HCT116 (cell line): ENCODE data around the gene CUX1. TPM values are rescaled to one million over a fixed set of nuclear protein-coding genes. Genes with fewer than 3 reads are reported as not detected.
"Not testable (repeated sequence)": the region's sequence is repeated elsewhere in the genome, so short reads cannot be mapped to it uniquely, and the experiment has no call there.

ENCODE experiments used
- ATAC-seq: fragments of 200-7000 bp; cut with Tn5 transposase; 2 replicates; pipeline ENCODE4 v1.9.1; 2020; ENCODE audit warnings: mild to moderate bottlenecking, moderate library complexity
- BruUV-seq: library from RNA; stranded (reverse); fragments of 400-500 nt; replicated peaks from 2 replicates; lab custom pipeline; 2021; lab: Mats Ljungman, UMichigan
- CTCF ChIA-PET: fragments of 300-600 bp; sonication (Branson Sonifier 250); formaldehyde crosslinking; loops from one replicate; lab custom pipeline; 2021; ENCODE audit warnings: antibody characterized with exemption; lab: Charles Lee
- POLR2A ChIA-PET: fragments of 300-600, 350-600 bp; sonication (Branson Sonifier 250); formaldehyde crosslinking; loops from one replicate; lab custom pipeline; 2021; ENCODE audit warnings: antibody characterized with exemption; lab: Charles Lee
- RAD21 ChIA-PET, 2 experiments: fragments of 300-600 bp; sonication (Branson Sonifier 250); formaldehyde crosslinking; loops; one replicate each; lab custom pipeline; 2023; ENCODE audit warnings: low total read pairs in 2 of 2; ENCODE audit not compliant: uncharacterized antibody in 2 of 2, unreplicated experiment in 2 of 2, low non-redundant PET in 1 of 2; lab: Charles Lee
- DNase-seq: peaks from one replicate; pipeline ENCODE4 v3.0.0-alpha.2; 2010; ENCODE audit warnings: low read depth, low spot score
- H2AFZ ChIP-seq: fragments of 200-600 bp; shearing (Covaris generic), sonication (generic); 2 replicates; pipeline ENCODE4 v1.6.1; 2017; ENCODE audit warnings: low read depth, mixed run types, mixed read lengths, antibody characterized with exemption, low read length; ENCODE audit not compliant: poor library complexity, severe bottlenecking
- H3K27ac ChIP-seq: 2 replicates; pipeline ENCODE4 v1.5.1; 2012; ENCODE audit warnings: low read depth, low read length
- H3K27me3 ChIP-seq: fragments of 200-600 bp; sonication (generic); 2 replicates; pipeline ENCODE4 v1.6.1; 2016; ENCODE audit warnings: mixed run types, low read length, mixed read lengths; ENCODE audit not compliant: insufficient read depth
- H3K36me3 ChIP-seq, 2 experiments: fragments of 200-500 bp in 1 of 2; fragments of 200-600 bp in 1 of 2; sonication (Bioruptor generic) in 1 of 2; sonication (generic) in 1 of 2; 2 replicates each; pipeline versions ENCODE4 v1.5.1 to v1.6.1; 2014 to 2016; ENCODE audit warnings: low read length in 2 of 2, inconsistent platforms in 1 of 2, mixed read lengths in 1 of 2, mixed run types in 1 of 2; ENCODE audit not compliant: insufficient read depth in 2 of 2, control insufficient read depth in 1 of 2
- H3K4me1 ChIP-seq, 2 experiments: fragments of 200-600 bp in 1 of 2; sonication (generic) in 1 of 2; 2 replicates each; pipeline versions ENCODE4 v1.5.1 to v1.6.1; 2012 to 2017; ENCODE audit warnings: low read length in 2 of 2, inconsistent platforms in 1 of 2, mild to moderate bottlenecking in 1 of 2, mixed read lengths in 1 of 2, mixed run types in 1 of 2, moderate library complexity in 1 of 2; ENCODE audit not compliant: insufficient read depth in 2 of 2, control insufficient read depth in 1 of 2
- H3K4me2 ChIP-seq: fragments of 200-600 bp; sonication (generic); 2 replicates; pipeline ENCODE4 v1.6.1; 2017; ENCODE audit warnings: mixed run types, low read length, mixed read lengths
- H3K4me3 ChIP-seq, 2 experiments: fragments of 200-600 bp in 1 of 2; sonication (generic) in 1 of 2; replicated peaks in 1 of 2; 2 replicates each; pipeline ENCODE4 v1.5.1; 2011 to 2016; ENCODE audit warnings: low read length in 2 of 2, control low read depth in 1 of 2, low read depth in 1 of 2, mild to moderate bottlenecking in 1 of 2, mixed read lengths in 1 of 2, mixed run types in 1 of 2
- H3K79me2 ChIP-seq: fragments of 200-600 bp; sonication (generic); 2 replicates; pipeline ENCODE4 v1.6.1; 2017; ENCODE audit warnings: mild to moderate bottlenecking, mixed run types, low read length, moderate library complexity, mixed read lengths; ENCODE audit not compliant: insufficient read depth
- H3K9ac ChIP-seq: fragments of 200-600 bp; sonication (generic); 2 replicates; pipeline ENCODE4 v1.6.1; 2016; ENCODE audit warnings: low read length, mixed read lengths
- H3K9me2 ChIP-seq: fragments of 200-600 bp; sonication (generic), shearing (Covaris generic); 2 replicates; pipeline ENCODE4 v1.6.1; 2017; ENCODE audit warnings: mixed run types, mild to moderate bottlenecking, moderate library complexity; ENCODE audit not compliant: insufficient read depth
- H3K9me3 ChIP-seq, 2 experiments: fragments of 200-500 bp in 1 of 2; fragments of 200-600 bp in 1 of 2; sonication (Bioruptor generic) in 1 of 2; sonication (generic) in 1 of 2; 2 replicates each; pipeline ENCODE4 v1.6.1; 2014 to 2017; ENCODE audit warnings: low read length in 2 of 2, mixed read lengths in 2 of 2, inconsistent platforms in 1 of 2, low read depth in 1 of 2, mild to moderate bottlenecking in 1 of 2, mixed run types in 1 of 2, moderate library complexity in 1 of 2; ENCODE audit not compliant: control insufficient read depth in 1 of 2, insufficient read depth in 1 of 2
- H4K20me1 ChIP-seq: fragments of 200-600 bp; sonication (generic), shearing (Covaris generic); 2 replicates; pipeline ENCODE4 v1.6.1; 2017; ENCODE audit warnings: mixed run types, mild to moderate bottlenecking, moderate library complexity; ENCODE audit not compliant: insufficient read depth
- CBX3 ChIP-seq: IDR thresholded peaks from 2 replicates; pipeline ENCODE4 v1.6.1; 2012; ENCODE audit warnings: low read depth
- CEBPB ChIP-seq: IDR thresholded peaks from 2 replicates; pipeline ENCODE4 v1.6.1; 2012; ENCODE audit warnings: low read depth
- ELF1 ChIP-seq: IDR thresholded peaks from 2 replicates; pipeline ENCODE4 v1.6.1; 2012; ENCODE audit warnings: low read depth, borderline replicate concordance
- EZH2 ChIP-seq: fragments of 200-600 bp; sonication (generic); IDR thresholded peaks from 2 replicates; pipeline ENCODE4 v1.6.1; 2017; ENCODE audit warnings: antibody characterized with exemption, mixed run types
- FOSL1 ChIP-seq: IDR thresholded peaks from 2 replicates; pipeline ENCODE4 v1.6.1; 2012; ENCODE audit warnings: low read depth
- JUND ChIP-seq: IDR thresholded peaks from 2 replicates; pipeline ENCODE4 v1.6.1; 2012
- POLR2AphosphoS5 ChIP-seq: IDR thresholded peaks from 2 replicates; pipeline ENCODE4 v1.6.1; 2011; ENCODE audit warnings: mild to moderate bottlenecking, low read depth, low read length, moderate library complexity
- RAD21 ChIP-seq: IDR thresholded peaks from 2 replicates; pipeline ENCODE4 v1.6.1; 2012; ENCODE audit warnings: low read depth, mild to moderate bottlenecking
- SIN3A ChIP-seq: IDR thresholded peaks from 2 replicates; pipeline ENCODE4 v1.6.1; 2012; ENCODE audit warnings: low read depth
- SP1 ChIP-seq: IDR thresholded peaks from 2 replicates; pipeline ENCODE4 v1.6.1; 2012; ENCODE audit warnings: low read depth
- TCF7L2 ChIP-seq: IDR thresholded peaks from 2 replicates; pipeline ENCODE4 v1.7.0; 2011; ENCODE audit warnings: borderline replicate concordance, inconsistent platforms; ENCODE audit not compliant: insufficient read depth, insufficient read length; ENCODE audit errors: extremely low read depth
- YY1 ChIP-seq: IDR thresholded peaks from 2 replicates; pipeline ENCODE4 v1.6.1; 2011; ENCODE audit warnings: low read length, low read depth, moderate library complexity, mild to moderate bottlenecking; ENCODE audit not compliant: insufficient replicate concordance; ENCODE audit errors: extremely low read depth
- intact Hi-C: fragments of 100-400 bp; cut with micrococcal nuclease; formaldehyde crosslinking; loops from 2 replicates; pipeline ENCODE4 v1.10.0; 2022
- total RNA-seq: library from RNA; stranded (reverse); gene quantifications from one replicate; pipeline ENCODE4 v1.2.1, GENCODE V29; 2021; ENCODE audit not compliant: unreplicated experiment
- TF ChIP-seq, protein P1 (sequence below): IDR thresholded peaks from 2 replicates; pipeline ENCODE4 v1.6.1; 2011; ENCODE audit warnings: mild to moderate bottlenecking, low read length, moderate library complexity; ENCODE audit not compliant: insufficient replicate concordance; ENCODE audit errors: extremely low read depth

Gene CUX1
- total RNA-seq, 1 experiment from 2014 or later, result 68.9 TPM

DNA sequence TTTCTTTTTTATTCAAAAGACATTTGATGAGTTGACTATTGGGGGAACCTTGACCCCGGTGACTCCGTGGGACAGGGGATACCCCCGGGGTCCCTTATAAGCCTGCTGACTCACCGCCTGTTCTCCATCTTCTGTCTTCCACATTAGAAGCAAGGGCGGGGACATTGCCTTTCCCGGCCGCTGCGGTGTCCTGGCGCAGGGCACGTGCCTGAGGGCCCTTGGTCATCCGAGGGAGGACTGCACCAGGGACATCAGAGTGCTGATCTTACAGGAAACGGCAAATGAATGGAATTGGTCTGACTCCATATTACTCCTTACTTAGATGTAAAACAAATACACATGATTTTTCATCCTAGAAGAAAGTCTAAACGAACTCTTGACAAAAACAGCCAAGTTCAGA is 170.1 kb downstream of the CUX1 start:
- ChIA-PET POLR2A (no interaction called here), RAD21 (no interaction called here), CTCF (no interaction called here)
- 0 out of 2 replicates have a peak overlapping the region, but pooled peaks have one; percentile 11 for H3K4me2 ChIP-seq
- intact Hi-C loops, result no loop called here
- peaks cover 6 to 55% of the 10 kb centered on the region in 2 experiments for H3K4me1 ChIP-seq
- H3K9ac ChIP-seq, result no peak overlapping the region
- TF ChIP-seq SP1 (no peak), ELF1 (no peak), TCF7L2 (no peak), EZH2 (no peak), CBX3 (no peak), FOSL1 (no peak), JUND (no peak), YY1 (no peak), RAD21 (no peak), POLR2AphosphoS5 (no peak), CEBPB (no peak), SIN3A (no peak)
- TF ChIP-seq, protein P1, sequence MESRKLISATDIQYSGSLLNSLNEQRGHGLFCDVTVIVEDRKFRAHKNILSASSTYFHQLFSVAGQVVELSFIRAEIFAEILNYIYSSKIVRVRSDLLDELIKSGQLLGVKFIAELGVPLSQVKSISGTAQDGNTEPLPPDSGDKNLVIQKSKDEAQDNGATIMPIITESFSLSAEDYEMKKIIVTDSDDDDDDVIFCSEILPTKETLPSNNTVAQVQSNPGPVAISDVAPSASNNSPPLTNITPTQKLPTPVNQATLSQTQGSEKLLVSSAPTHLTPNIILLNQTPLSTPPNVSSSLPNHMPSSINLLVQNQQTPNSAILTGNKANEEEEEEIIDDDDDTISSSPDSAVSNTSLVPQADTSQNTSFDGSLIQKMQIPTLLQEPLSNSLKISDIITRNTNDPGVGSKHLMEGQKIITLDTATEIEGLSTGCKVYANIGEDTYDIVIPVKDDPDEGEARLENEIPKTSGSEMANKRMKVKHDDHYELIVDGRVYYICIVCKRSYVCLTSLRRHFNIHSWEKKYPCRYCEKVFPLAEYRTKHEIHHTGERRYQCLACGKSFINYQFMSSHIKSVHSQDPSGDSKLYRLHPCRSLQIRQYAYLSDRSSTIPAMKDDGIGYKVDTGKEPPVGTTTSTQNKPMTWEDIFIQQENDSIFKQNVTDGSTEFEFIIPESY, result no peak
- H3K27me3 ChIP-seq, result no peaks in the 10 kb centered on the region
- H3K9me2 ChIP-seq, result no peaks in the 10 kb centered on the region
- no peak overlapping the region for H2AFZ ChIP-seq
- H3K27ac ChIP-seq, result no peak overlapping the region
- no peaks in the 10 kb centered on the region for H4K20me1 ChIP-seq
- DNase-seq (no peak), ATAC-seq (peak; percentile 45; the same call in 1 of the 2 replicates)
- H3K36me3 ChIP-seq, result peaks cover 0 to 6% of the 10 kb centered on the region in 2 experiments; a peak in 1 of 4 replicates
- peaks cover 24% of the 10 kb centered on the region for H3K79me2 ChIP-seq
- H3K4me3 ChIP-seq, result no peak overlapping the region
- no peaks in the 10 kb centered on the region for H3K9me3 ChIP-seq
- no TSS peak for BruUV-seq

DNA sequence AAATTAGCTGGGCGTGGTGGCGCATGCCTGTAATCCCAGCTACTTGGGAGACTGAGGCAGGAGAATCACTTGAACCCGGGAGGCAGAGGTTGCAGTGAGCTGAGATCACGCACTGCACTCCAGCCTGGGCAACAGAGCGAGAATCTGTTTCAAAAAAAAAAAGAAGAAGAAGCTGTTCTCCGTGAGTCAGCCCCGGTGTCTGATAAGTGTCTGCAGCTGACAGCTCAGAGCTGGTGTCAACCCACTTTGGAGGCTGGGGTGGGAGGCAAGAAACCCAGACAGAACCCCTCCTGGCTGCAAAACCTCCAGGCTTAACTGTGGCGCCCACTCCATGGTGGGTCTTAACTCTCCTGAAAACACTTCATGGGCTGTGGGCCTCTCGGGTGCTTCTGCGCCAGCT is 170.6 kb downstream of the CUX1 start:
- H4K20me1 ChIP-seq, H3K4me2 ChIP-seq, H3K27me3 ChIP-seq, H3K27ac ChIP-seq, CTCF ChIA-PET, DNase-seq, RAD21 ChIA-PET, H3K9ac ChIP-seq, H2AFZ ChIP-seq, intact Hi-C loops, H3K9me2 ChIP-seq, H3K9me3 ChIP-seq, BruUV-seq, H3K4me3 ChIP-seq, ATAC-seq, H3K36me3 ChIP-seq, POLR2A ChIA-PET: not testable (repeated sequence)
- H3K79me2 ChIP-seq, result peaks cover 21% of the 10 kb centered on the region
- H3K4me1 ChIP-seq, result peaks cover 6 to 51% of the 10 kb centered on the region in 2 experiments; a peak in 3 of 4 replicates
